ENCODE data around the gene MEIS1. TPM values are rescaled to one million over a fixed set of nuclear protein-coding genes. Genes with fewer than 3 reads are reported as not detected.

Gene MEIS1
- total RNA-seq, 1 donor from 2014 or later = not detected

- Mint-ChIP-seq H3K27ac (no peak overlapping the region), H3K27me3 (peaks cover 49% of the 10 kb centered on the region)
- CTCF ChIA-PET = no interaction called here
Measured at GRCh38 chr2:66579186-66580126, 144.5 kb downstream of the MEIS1 start.

DNA sequence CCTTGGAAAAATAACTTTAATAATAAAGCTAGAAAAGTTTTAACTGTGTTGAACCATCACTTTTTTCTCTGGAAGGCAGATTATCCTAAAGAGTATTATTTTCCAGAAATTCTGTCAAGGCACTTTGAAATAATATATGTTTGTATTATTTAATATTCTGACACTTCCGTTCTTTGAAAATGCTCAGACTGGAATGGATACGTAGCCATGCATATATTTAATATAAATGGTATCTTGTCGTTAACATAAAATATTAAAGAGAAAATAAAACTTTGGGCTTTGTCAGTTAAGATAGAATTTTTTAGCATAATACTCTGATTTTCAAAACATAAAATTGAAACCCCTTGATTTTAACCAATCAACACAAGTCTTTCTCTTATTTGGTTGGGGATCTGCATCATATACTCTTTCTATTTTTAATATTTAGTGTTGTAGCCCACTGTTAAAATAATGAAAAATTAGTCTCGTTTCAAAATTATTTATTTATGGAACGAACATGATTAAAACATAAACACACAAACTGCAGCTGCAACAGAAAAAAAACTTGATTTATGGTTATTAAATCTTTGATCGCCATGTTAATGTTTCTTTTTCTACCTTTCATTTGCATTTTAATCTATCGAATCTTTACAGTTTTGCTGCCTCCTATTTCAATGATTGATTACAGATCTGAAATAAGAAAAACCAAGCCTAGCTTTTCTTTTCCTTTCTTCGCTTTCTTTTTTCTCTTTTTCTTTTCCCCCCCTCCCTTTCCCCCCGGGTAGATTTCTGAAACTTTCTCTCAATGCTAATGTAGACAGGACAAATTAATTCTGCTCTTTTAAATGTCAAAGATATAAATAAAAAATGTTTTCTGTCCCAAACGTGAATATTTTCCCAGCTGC, 145.5 kb downstream of the MEIS1 start:
- DNase-seq (no peak), ATAC-seq (ENCODE audit: low read depth) (no peak)
- Mint-ChIP-seq H3K4me3 (no peak overlapping the region), H3K9me3 (no peaks in the 10 kb centered on the region), H3K27me3 (peaks cover 41% of the 10 kb centered on the region), H3K27ac (no peak overlapping the region), H3K36me3 (ENCODE audit: low read depth) (no peaks in the 10 kb centered on the region), H3K4me1 (peaks cover 4% of the 10 kb centered on the region)
- TF ChIP-seq CTCF (IDR thresholded peaks at IDR 0.05) = no peak
- ChIA-PET CTCF (no interaction called here), POLR2A (no interaction called here)
- intact Hi-C loops (cut with micrococcal nuclease) = no loop called here

More at GRCh38 chr2:66579186-66580126, 144.5 kb downstream of the MEIS1 start:
- ATAC-seq (ENCODE audit: low read depth) (no peak), DNase-seq (no peak)
- no peaks in the 10 kb centered on the region for H3K36me3 Mint-ChIP-seq (ENCODE audit: low read depth)
- H3K4me1 Mint-ChIP-seq = peaks cover 13% of the 10 kb centered on the region
- POLR2A ChIA-PET = no interaction called here
- intact Hi-C loops (cut with micrococcal nuclease) = no loop called here
- TF ChIP-seq CTCF (IDR thresholded peaks at IDR 0.05) = no peak
- H3K4me3 Mint-ChIP-seq = no peak overlapping the region
- H3K9me3 Mint-ChIP-seq = no peaks in the 10 kb centered on the region

- peaks cover 43% of the 10 kb centered on the region for H3K27me3 Mint-ChIP-seq
Measured at GRCh38 chr2:66581339-66582103, 146.6 kb downstream of the MEIS1 start.

GRCh38 chr2:66582104-66582986, 147.4 kb downstream of the MEIS1 start:
- ChIA-PET POLR2A (no interaction called here), CTCF (no interaction called here)
- H3K27me3 Mint-ChIP-seq = peaks cover 36% of the 10 kb centered on the region
- intact Hi-C loops (cut with micrococcal nuclease) = loop anchor here (2.0 kb wide), 1 partner anchor 148 kb away; the partner anchor contains the start of gene MEIS1
- no peak for DNase-seq
- H3K4me3 Mint-ChIP-seq = no peak overlapping the region
- no peak overlapping the region for H3K27ac Mint-ChIP-seq
- H3K4me1 Mint-ChIP-seq = no peaks in the 10 kb centered on the region
- no peaks in the 10 kb centered on the region for H3K9me3 Mint-ChIP-seq
- no peak for ATAC-seq (ENCODE audit: low read depth)
- H3K36me3 Mint-ChIP-seq (ENCODE audit: low read depth) = no peaks in the 10 kb centered on the region
- no peak for TF ChIP-seq CTCF (IDR thresholded peaks at IDR 0.05)

More at GRCh38 chr2:66581339-66582103, 146.6 kb downstream of the MEIS1 start:
- Mint-ChIP-seq H3K27ac (no peak overlapping the region), H3K36me3 (ENCODE audit: low read depth) (no peaks in the 10 kb centered on the region), H3K9me3 (no peaks in the 10 kb centered on the region), H3K4me1 (peaks cover 2% of the 10 kb centered on the region), H3K4me3 (no peak overlapping the region)
- DNase-seq (no peak), ATAC-seq (ENCODE audit: low read depth) (no peak)
- TF ChIP-seq CTCF (IDR thresholded peaks at IDR 0.05) = no peak
- ChIA-PET CTCF (no interaction called here), POLR2A (no interaction called here)
- intact Hi-C loops (cut with micrococcal nuclease) = loop anchor here (2.0 kb wide), 1 partner anchor 147 kb away; the partner anchor contains the start of gene MEIS1
